Hair follicular keratinocyte (primary cell): ENCODE measurements around the gene ARMCX6. TPM values are rescaled to one million over a fixed set of nuclear protein-coding genes. Genes with fewer than 3 reads are reported as not detected.

Experiments
- total RNA-seq: library from RNA; depleted of rRNA; stranded (reverse); fragments of >200 nt; gene quantifications from 2 replicates; pipeline ENCODE4 v1.2.3, GENCODE V29; 2015

ARMCX6 gene
- total RNA-seq = 19.2 and 24.8 TPM in 2 replicates

GRCh38 chrX:101617211-101618191 lies at the start of gene ARMCX6:
ARMCX6 (minus strand) TSS chrX:101618000; CDS start chrX:101616620, 1,380 bp downstream.

GRCh38 chrX:101659601-101660063 lies 41.8 kb upstream of the ARMCX6 start, which contains the start of gene ARMCX2:
ARMCX2 (minus strand) TSS chrX:101659850; CDS start chrX:101657588, 2,262 bp downstream.

Other genes with a start within 250 kb of the ARMCX6 start
- 0.04 TPM in 1 of 2 replicates, not detected in the other for gene BTK, start 231.8 kb downstream of the ARMCX6 start, total RNA-seq
- gene RPL36A, start 227.0 kb downstream of the ARMCX6 start, total RNA-seq = 608 and 1,124 TPM in 2 replicates
- 26.9 and 39.7 TPM in 2 replicates for gene GLA, start 210.1 kb downstream of the ARMCX6 start, total RNA-seq
- 35.5 and 40.4 TPM in 2 replicates for gene HNRNPH2, start 209.8 kb downstream of the ARMCX6 start, total RNA-seq
- 0.94 and 1.1 TPM in 2 replicates for gene ARMCX4, start 132.5 kb downstream of the ARMCX6 start, total RNA-seq
- gene ARMCX1, start 67.5 kb downstream of the ARMCX6 start, total RNA-seq = 19.4 and 24.8 TPM in 2 replicates
- gene ARMCX3, start 5.2 kb upstream of the ARMCX6 start, total RNA-seq = 13.6 and 16.1 TPM in 2 replicates
- gene ARMCX2, start 41.9 kb upstream of the ARMCX6 start, total RNA-seq = 25.9 and 45.7 TPM in 2 replicates